IMR-90 (cell line): ENCODE measurements around the gene ADAMTS9. TPM values are rescaled to one million over a fixed set of nuclear protein-coding genes. Genes with fewer than 3 reads are reported as not detected.
A peak's percentile ranks its signal among the peaks of the same experiment; 100 is the strongest.

ENCODE experiments used
- ATAC-seq: fragments of 200-7000 bp; cut with Tn5 transposase; 2 replicates; pipeline ENCODE4 v1.9.1; 2020; ENCODE audit warnings: low read depth, mild to moderate bottlenecking, moderate library complexity
- BruUV-seq: library from RNA; stranded (reverse); fragments of 400-500 nt; replicated peaks from 2 replicates; lab custom pipeline; 2021; lab: Mats Ljungman, UMichigan
- CTCF ChIA-PET: fragments of 300-600 bp; formaldehyde crosslinking; extraction: SDS; loops from one replicate; lab custom pipeline; 2021; ENCODE audit warnings: antibody characterized with exemption; lab: Yijun Ruan, JAX
- POLR2A ChIA-PET: fragments of 300-600 bp; sonication (Branson Sonifier 250); formaldehyde crosslinking; loops from one replicate; lab custom pipeline; 2022; ENCODE audit warnings: antibody characterized with exemption; ENCODE audit not compliant: unreplicated experiment; lab: Charles Lee
- DNase-seq: peaks from one replicate; pipeline ENCODE4 v3.0.0; 2013
- H2AFZ ChIP-seq: replicated peaks from 2 replicates; pipeline ENCODE3; 2013; ENCODE audit warnings: low read length, mild to moderate bottlenecking; ENCODE audit not compliant: poor library complexity
- H2AK5ac ChIP-seq: 2 replicates; pipeline ENCODE4 v1.6.1; 2013; ENCODE audit warnings: low read depth, low read length, inconsistent platforms
- H2AK9ac ChIP-seq: replicated peaks from 2 replicates; pipeline ENCODE3; 2013; ENCODE audit warnings: mild to moderate bottlenecking, low read depth, low read length, moderate library complexity; ENCODE audit not compliant: poor library complexity
- H2BK120ac ChIP-seq: 2 replicates; pipeline ENCODE4 v1.6.1; 2013; ENCODE audit warnings: low read depth, low read length, inconsistent platforms
- H2BK15ac ChIP-seq: 3 replicates; pipeline ENCODE4 v1.6.1; 2013; ENCODE audit warnings: low read depth, low read length, inconsistent platforms
- H2BK20ac ChIP-seq: 2 replicates; pipeline ENCODE4 v1.6.1; 2013; ENCODE audit warnings: low read depth, mild to moderate bottlenecking, inconsistent platforms, low read length, moderate library complexity
- H2BK5ac ChIP-seq: 2 replicates; pipeline ENCODE4 v1.6.1; 2013; ENCODE audit warnings: mild to moderate bottlenecking, low read depth, low read length, inconsistent platforms; ENCODE audit not compliant: poor library complexity, severe bottlenecking
- H3K14ac ChIP-seq: replicated peaks from 2 replicates; pipeline ENCODE4 v1.6.1; 2013; ENCODE audit warnings: low read depth, low read length, inconsistent platforms
- H3K18ac ChIP-seq: 2 replicates; pipeline ENCODE4 v1.6.1; 2013; ENCODE audit warnings: low read depth, low read length, control low read depth
- H3K23ac ChIP-seq: 2 replicates; pipeline ENCODE4 v1.6.1; 2013; ENCODE audit warnings: low read depth, low read length, inconsistent platforms
- H3K27ac ChIP-seq: 2 replicates; pipeline ENCODE4 v1.5.1; 2013; ENCODE audit warnings: mild to moderate bottlenecking, control low read depth, low read length; ENCODE audit not compliant: insufficient read depth
- H3K27me3 ChIP-seq: 2 replicates; pipeline ENCODE4 v1.6.1; 2013; ENCODE audit warnings: low read length; ENCODE audit not compliant: control insufficient read depth, insufficient read depth
- H3K36me3 ChIP-seq: 2 replicates; pipeline ENCODE4 v1.6.1; 2013; ENCODE audit warnings: low read length, mixed read lengths; ENCODE audit not compliant: control insufficient read depth, insufficient read depth
- H3K4ac ChIP-seq: 2 replicates; pipeline ENCODE4 v1.6.1; 2013; ENCODE audit warnings: low read depth, low read length, inconsistent platforms
- H3K4me1 ChIP-seq: 2 replicates; pipeline ENCODE4 v1.6.1; 2013; ENCODE audit warnings: low read length, mixed read lengths; ENCODE audit not compliant: control insufficient read depth, insufficient read depth
- H3K4me2 ChIP-seq: 2 replicates; pipeline ENCODE4 v1.6.1; 2013; ENCODE audit warnings: low read depth, mild to moderate bottlenecking, control low read depth, low read length, moderate library complexity
- H3K4me3 ChIP-seq: 2 replicates; pipeline ENCODE4 v1.5.1; 2013; ENCODE audit warnings: low read depth, mild to moderate bottlenecking, control low read depth, low read length, moderate library complexity; ENCODE audit not compliant: insufficient read depth
- H3K56ac ChIP-seq: 2 replicates; pipeline ENCODE4 v1.6.1; 2013; ENCODE audit warnings: low read length, inconsistent platforms; ENCODE audit not compliant: insufficient read depth; ENCODE audit errors: extremely low read depth
- H3K79me1 ChIP-seq, 2 experiments: 2 replicates each; pipeline ENCODE4 v1.6.1; 2013; ENCODE audit warnings: low read length in 2 of 2, inconsistent platforms in 1 of 2, low read depth in 1 of 2
- H3K9ac ChIP-seq: 2 replicates; pipeline ENCODE4 v1.6.1; 2013; ENCODE audit warnings: low read depth, low read length, control low read depth
- H3K9me1 ChIP-seq: 2 replicates; pipeline ENCODE4 v1.6.1; 2013; ENCODE audit warnings: low read length, inconsistent platforms; ENCODE audit not compliant: insufficient read depth
- H3K9me3 ChIP-seq: 2 replicates; pipeline ENCODE4 v1.6.1; 2013; ENCODE audit warnings: low read length; ENCODE audit not compliant: control insufficient read depth, insufficient read depth
- H4K20me1 ChIP-seq: 2 replicates; pipeline ENCODE4 v1.6.1; 2013; ENCODE audit warnings: low read length, inconsistent platforms; ENCODE audit not compliant: insufficient read depth
- H4K5ac ChIP-seq: 2 replicates; pipeline ENCODE4 v1.6.1; 2013; ENCODE audit warnings: mild to moderate bottlenecking, low read depth, low read length, control low read depth
- H4K8ac ChIP-seq, 2 experiments: 2 replicates each; pipeline ENCODE4 v1.6.1; 2013; ENCODE audit warnings: low read depth in 2 of 2, low read length in 2 of 2, control low read depth in 1 of 2, inconsistent platforms in 1 of 2
- H4K91ac ChIP-seq: 2 replicates; pipeline ENCODE4 v1.6.1; 2013; ENCODE audit warnings: low read depth, low read length, inconsistent platforms; ENCODE audit not compliant: insufficient read depth
- RCOR1 ChIP-seq: IDR thresholded peaks from 2 replicates; pipeline ENCODE4 v1.6.1; 2012; ENCODE audit warnings: mild to moderate bottlenecking, low read length, improper control_type of control experiment; ENCODE audit not compliant: insufficient replicate concordance
- WGBS, 2 experiments: methylation state at CpG; one replicate each; pipeline versions ENCODE4 v1.1.5 to v1.1.7; 2013; ENCODE audit warnings: missing lambda C conversion rate in 2 of 2; ENCODE audit not compliant: insufficient read length in 1 of 2; ENCODE audit errors: extremely low coverage in 2 of 2; 5-methylcytosine and 5-hydroxymethylcytosine counted together
- dilution Hi-C: fragments of 300-500 bp; cut with HindIII; formaldehyde crosslinking; loops from one replicate; pipeline ENCODE4 v1.14.3; 2018; ENCODE audit warnings: low sequenced_read_pairs; ENCODE audit not compliant: unreplicated experiment
- in situ Hi-C: fragments of 300-500 bp; cut with MboI; formaldehyde crosslinking; loops from 3 replicates; pipeline ENCODE4 v1.14.3; 2019; ENCODE audit warnings: low sequenced_read_pairs, inconsistent platforms, mixed read lengths
- intact Hi-C: fragments of 100-400 bp; cut with micrococcal nuclease; formaldehyde crosslinking; loops from 2 replicates; pipeline ENCODE4 v1.10.0; 2022
- polyA plus RNA-seq, 3 experiments: library from polyadenylated mRNA; depleted of rRNA; stranded (reverse); fragments of >200 nt; gene quantifications; 2 replicates each; pipeline ENCODE4 v1.2.3, GENCODE V29; 2012; ENCODE audit warnings: low replicate concordance in 1 of 3
- total RNA-seq: library from RNA; depleted of rRNA; stranded (reverse); fragments of >200 nt; gene quantifications from 2 replicates; pipeline ENCODE4 v1.2.3, GENCODE V29; 2012
- TF ChIP-seq, protein P1 (sequence below): fragments of 150-350 bp; IDR thresholded peaks from 2 replicates; pipeline ENCODE4 v1.6.1; 2016; ENCODE audit warnings: low read depth, mild to moderate bottlenecking, low read length, moderate library complexity, borderline replicate concordance
- TF ChIP-seq, protein P2 (sequence below): conservative IDR thresholded peaks from 2 replicates; pipeline ENCODE4 v1.5.1; 2012; ENCODE audit warnings: mild to moderate bottlenecking, low read depth, low read length, improper control_type of control experiment

The ADAMTS9 gene
- total and polyA plus RNA-seq, 2 of the 4 experiments (the other 2 are of a cell fraction) = 0.55 to 1.1 TPM

GRCh38 chr3:64506255-64506654 is 181.5 kb downstream of the ADAMTS9 start:
- Histone ChIP-seq H3K56ac (no peak overlapping the region), H2BK5ac (no peak overlapping the region)
- dilution Hi-C loops = no loop called here

More at GRCh38 chr3:64506255-64506654, 181.5 kb downstream of the ADAMTS9 start:
- Histone ChIP-seq H3K18ac (peak overlapping the region; percentile 40), H2BK20ac (no peak overlapping the region; the same call in 1 of the 2 replicates), H4K91ac (peak overlapping the region; percentile 39; the same call in 1 of the 2 replicates), H4K20me1 (no peaks in the 10 kb centered on the region), H3K36me3 (no peaks in the 10 kb centered on the region), H3K4me1 (peaks cover 11% of the 10 kb centered on the region), H3K9me1 (no peaks in the 10 kb centered on the region; the same call in 1 of the 2 replicates), H3K27me3 (no peaks in the 10 kb centered on the region), H2BK15ac (peak overlapping the region; percentile 51; the same call in 1 of the 3 replicates), H3K14ac (no peak overlapping the region), H3K79me1 (no peaks in the 10 kb centered on the region), H2AK5ac (no peak overlapping the region; the same call in 1 of the 2 replicates), H3K4me3 (no peak overlapping the region), H3K27ac (no peak overlapping the region), H3K23ac (no peak overlapping the region), H3K4ac (no peak overlapping the region), H4K8ac (no peak overlapping the region), H3K4me2 (no peak overlapping the region), H2AFZ (no peak overlapping the region), H3K9me3 (peaks cover 4% of the 10 kb centered on the region), H3K9ac (no peak overlapping the region), H2AK9ac (no peak overlapping the region), H4K5ac (no peak overlapping the region), H2BK120ac (peak overlapping the region; percentile 47; the same call in 1 of the 2 replicates)
- ATAC-seq (no peak), DNase-seq (no peak)
- intact Hi-C loops = no loop called here
- POLR2A ChIA-PET = no interaction called here
- CTCF ChIA-PET = interaction anchor here (0.6 kb wide), 2 partner anchors 537 to 696 kb away, joined by 3 read pairs; no protein-coding TSS in a partner anchor
- in situ Hi-C loops = no loop called here
- no TSS peak for BruUV-seq
- TF ChIP-seq, protein P1, sequence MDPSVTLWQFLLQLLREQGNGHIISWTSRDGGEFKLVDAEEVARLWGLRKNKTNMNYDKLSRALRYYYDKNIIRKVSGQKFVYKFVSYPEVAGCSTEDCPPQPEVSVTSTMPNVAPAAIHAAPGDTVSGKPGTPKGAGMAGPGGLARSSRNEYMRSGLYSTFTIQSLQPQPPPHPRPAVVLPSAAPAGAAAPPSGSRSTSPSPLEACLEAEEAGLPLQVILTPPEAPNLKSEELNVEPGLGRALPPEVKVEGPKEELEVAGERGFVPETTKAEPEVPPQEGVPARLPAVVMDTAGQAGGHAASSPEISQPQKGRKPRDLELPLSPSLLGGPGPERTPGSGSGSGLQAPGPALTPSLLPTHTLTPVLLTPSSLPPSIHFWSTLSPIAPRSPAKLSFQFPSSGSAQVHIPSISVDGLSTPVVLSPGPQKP = no peak
- TF ChIP-seq, protein P2, sequence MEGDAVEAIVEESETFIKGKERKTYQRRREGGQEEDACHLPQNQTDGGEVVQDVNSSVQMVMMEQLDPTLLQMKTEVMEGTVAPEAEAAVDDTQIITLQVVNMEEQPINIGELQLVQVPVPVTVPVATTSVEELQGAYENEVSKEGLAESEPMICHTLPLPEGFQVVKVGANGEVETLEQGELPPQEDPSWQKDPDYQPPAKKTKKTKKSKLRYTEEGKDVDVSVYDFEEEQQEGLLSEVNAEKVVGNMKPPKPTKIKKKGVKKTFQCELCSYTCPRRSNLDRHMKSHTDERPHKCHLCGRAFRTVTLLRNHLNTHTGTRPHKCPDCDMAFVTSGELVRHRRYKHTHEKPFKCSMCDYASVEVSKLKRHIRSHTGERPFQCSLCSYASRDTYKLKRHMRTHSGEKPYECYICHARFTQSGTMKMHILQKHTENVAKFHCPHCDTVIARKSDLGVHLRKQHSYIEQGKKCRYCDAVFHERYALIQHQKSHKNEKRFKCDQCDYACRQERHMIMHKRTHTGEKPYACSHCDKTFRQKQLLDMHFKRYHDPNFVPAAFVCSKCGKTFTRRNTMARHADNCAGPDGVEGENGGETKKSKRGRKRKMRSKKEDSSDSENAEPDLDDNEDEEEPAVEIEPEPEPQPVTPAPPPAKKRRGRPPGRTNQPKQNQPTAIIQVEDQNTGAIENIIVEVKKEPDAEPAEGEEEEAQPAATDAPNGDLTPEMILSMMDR = no peak
- TF ChIP-seq RCOR1 = no peak
- WGBS, 2 experiments = 100% methylated on average over 1 of the region's 8 CpGs; no CpG with 5 or more reads in 1 of the 2 experiments
